Fibroblast of peridontal ligament (primary cell): Measurements from ENCODE around the gene EHBP1.
"Not testable (repeated sequence)": the region's sequence is repeated elsewhere in the genome, so short reads cannot be mapped to it uniquely, and the experiment has no call there.

Source experiments
- DNase-seq: peaks from one replicate; pipeline ENCODE4 v3.0.0-alpha.2; 2010; ENCODE audit errors: extremely low read depth

The EHBP1 gene

GRCh38 chr2:62705859-62706720, 577 bp downstream of the EHBP1 start:
- peak; percentile 59 for DNase-seq

GRCh38 chr2:62706721-62707521, 1.4 kb downstream of the EHBP1 start:
- DNase-seq = peak; percentile 30

GRCh38 chr2:62708751-62709150, 3.2 kb downstream of the EHBP1 start:
- DNase-seq = no peak

- DNase-seq = no peak
Measured at GRCh38 chr2:62711832-62712494, 6.5 kb downstream of the EHBP1 start.

GRCh38 chr2:62713196-62713595, 7.7 kb downstream of the EHBP1 start:
- DNase-seq = not testable (repeated sequence)

- peak; percentile 30 for DNase-seq
Measured at GRCh38 chr2:62713837-62714236, 8.3 kb downstream of the EHBP1 start.

GRCh38 chr2:62716768-62717167, 11.3 kb downstream of the EHBP1 start:
- no peak for DNase-seq

GRCh38 chr2:62717503-62718081, 12.1 kb downstream of the EHBP1 start:
- no peak for DNase-seq

- no peak for DNase-seq
Measured at GRCh38 chr2:62718225-62718822, 12.8 kb downstream of the EHBP1 start.

- DNase-seq = no peak
Measured at GRCh38 chr2:62719757-62720156, 14.2 kb downstream of the EHBP1 start.

GRCh38 chr2:62722679-62723078, 17.2 kb downstream of the EHBP1 start:
- no peak for DNase-seq

- DNase-seq = no peak
Measured at GRCh38 chr2:62723253-62723652, 17.7 kb downstream of the EHBP1 start.

GRCh38 chr2:62724106-62724505, 18.6 kb downstream of the EHBP1 start:
- DNase-seq = peak; percentile 30

GRCh38 chr2:62724886-62725711, 19.6 kb downstream of the EHBP1 start:
- DNase-seq = no peak

GRCh38 chr2:62725712-62726055, 20.2 kb downstream of the EHBP1 start:
- no peak for DNase-seq

- no peak for DNase-seq
Measured at GRCh38 chr2:62727259-62727867, 21.9 kb downstream of the EHBP1 start.

- DNase-seq = no peak
Measured at GRCh38 chr2:62727876-62728566, 22.5 kb downstream of the EHBP1 start.

- no peak for DNase-seq
Measured at GRCh38 chr2:62731275-62731674, 25.8 kb downstream of the EHBP1 start.

- no peak for DNase-seq
Measured at GRCh38 chr2:62732262-62732777, 26.8 kb downstream of the EHBP1 start.

GRCh38 chr2:62733546-62733945, 28.0 kb downstream of the EHBP1 start:
- no peak for DNase-seq
